BJ (cell line): ENCODE measurements around the gene ZNF474. TPM values are rescaled to one million over a fixed set of nuclear protein-coding genes. Genes with fewer than 3 reads are reported as not detected.

ENCODE experiments used
- CTCF ChIA-PET: fragments of 350-600 bp; formaldehyde crosslinking; extraction: SDS; loops from one replicate; lab custom pipeline; 2021; ENCODE audit warnings: antibody characterized with exemption, inconsistent platforms; lab: Yijun Ruan, JAX
- POLR2A ChIA-PET: fragments of 300-600 bp; sonication (Branson Sonifier 250); formaldehyde crosslinking; extraction: SDS; loops from one replicate; lab custom pipeline; 2021; ENCODE audit warnings: antibody characterized with exemption; lab: Charles Lee
- DNase-seq: peaks from one replicate; pipeline ENCODE4 v3.0.0-alpha.2; 2011; ENCODE audit warnings: low read depth
- H3K27me3 ChIP-seq: 2 replicates; pipeline ENCODE4 v1.6.0; 2011; ENCODE audit warnings: low read length; ENCODE audit not compliant: control insufficient read depth, insufficient read depth
- H3K36me3 ChIP-seq: 2 replicates; pipeline ENCODE4 v1.5.1; 2011; ENCODE audit warnings: low read length; ENCODE audit not compliant: control insufficient read depth, insufficient read depth
- H3K4me3 ChIP-seq: 2 replicates; pipeline ENCODE4 v1.5.1; 2011; ENCODE audit warnings: low read depth, mild to moderate bottlenecking, control low read depth, low read length
- CTCF ChIP-seq: IDR thresholded peaks from 2 replicates; pipeline ENCODE4 v1.5.1; 2011; ENCODE audit warnings: low read depth, mild to moderate bottlenecking, control low read depth, inconsistent platforms, low read length, moderate library complexity; ENCODE audit not compliant: insufficient read depth
- polyA plus RNA-seq: library from polyadenylated mRNA; depleted of rRNA; stranded (reverse); fragments of >200 nt; gene quantifications from 2 replicates; pipeline ENCODE4 v1.2.3, GENCODE V29; 2011

The ZNF474 gene
- polyA plus RNA-seq, 1 experiment: 0.22 TPM

- ChIA-PET POLR2A (no interaction called here), CTCF (interaction anchor here (0.8 to 1.7 kb wide), 6 partner anchors 10 to 232 kb away, joined by 3 to 12 read pairs (median 3); no protein-coding TSS in a partner anchor)
- H3K4me3 ChIP-seq: no peak overlapping the region
- no peaks in the 10 kb centered on the region for H3K36me3 ChIP-seq
- no peaks in the 10 kb centered on the region for H3K27me3 ChIP-seq
- no peak for TF ChIP-seq CTCF
- no peak for DNase-seq
These were observed 54.4 kb downstream of the ZNF474 start for GRCh38 chr5:122183788-122184170.

GRCh38 chr5:122184676-122185255, 55.4 kb downstream of the ZNF474 start:
- DNase-seq: no peak
- no peaks in the 10 kb centered on the region for H3K27me3 ChIP-seq
- no peak overlapping the region for H3K4me3 ChIP-seq
- ChIA-PET CTCF (interaction anchor here (0.8 to 1.7 kb wide), 6 partner anchors 9 to 231 kb away, joined by 3 to 12 read pairs (median 3); no protein-coding TSS in a partner anchor), POLR2A (no interaction called here)
- no peak for TF ChIP-seq CTCF
- H3K36me3 ChIP-seq: no peaks in the 10 kb centered on the region

- CTCF ChIA-PET: interaction anchor here (1.0 to 1.6 kb wide), 2 partner anchors 23 to 220 kb away, joined by 3 to 4 read pairs; no protein-coding TSS in a partner anchor
- H3K4me3 ChIP-seq: no peak overlapping the region
- TF ChIP-seq CTCF: no peak
- H3K27me3 ChIP-seq: no peaks in the 10 kb centered on the region
- POLR2A ChIA-PET: no interaction called here
- H3K36me3 ChIP-seq: no peaks in the 10 kb centered on the region
- no peak for DNase-seq
These were observed 58.1 kb downstream of the ZNF474 start for GRCh38 chr5:122187426-122187825.

GRCh38 chr5:122190156-122190555, 60.8 kb downstream of the ZNF474 start:
- Histone ChIP-seq H3K36me3 (no peaks in the 10 kb centered on the region), H3K4me3 (no peak overlapping the region), H3K27me3 (no peaks in the 10 kb centered on the region)
- ChIA-PET POLR2A (no interaction called here), CTCF (interaction anchor here (0.7 to 1.3 kb wide), 4 partner anchors 10 to 225 kb away, joined by 3 to 5 read pairs (median 4); no protein-coding TSS in a partner anchor)
- DNase-seq: no peak
- no peak for TF ChIP-seq CTCF

GRCh38 chr5:122192497-122193496, 63.5 kb downstream of the ZNF474 start:
- H3K4me3 ChIP-seq: no peak overlapping the region
- POLR2A ChIA-PET: no interaction called here
- no peaks in the 10 kb centered on the region for H3K27me3 ChIP-seq
- DNase-seq: peak; percentile 16
- CTCF ChIA-PET: interaction anchor here (0.9 to 6.2 kb wide), 5 partner anchors 8 to 301 kb away, joined by 3 to 60 read pairs (median 5); no protein-coding TSS in a partner anchor
- peak; percentile 67 for TF ChIP-seq CTCF
- H3K36me3 ChIP-seq: no peaks in the 10 kb centered on the region
